Measurements from ENCODE around the gene ZBTB25. TPM values are rescaled to one million over a fixed set of nuclear protein-coding genes. Genes with fewer than 3 reads are reported as not detected.
A peak's percentile ranks its signal among the peaks of the same experiment; 100 is the strongest.

Gene ZBTB25, protein sequence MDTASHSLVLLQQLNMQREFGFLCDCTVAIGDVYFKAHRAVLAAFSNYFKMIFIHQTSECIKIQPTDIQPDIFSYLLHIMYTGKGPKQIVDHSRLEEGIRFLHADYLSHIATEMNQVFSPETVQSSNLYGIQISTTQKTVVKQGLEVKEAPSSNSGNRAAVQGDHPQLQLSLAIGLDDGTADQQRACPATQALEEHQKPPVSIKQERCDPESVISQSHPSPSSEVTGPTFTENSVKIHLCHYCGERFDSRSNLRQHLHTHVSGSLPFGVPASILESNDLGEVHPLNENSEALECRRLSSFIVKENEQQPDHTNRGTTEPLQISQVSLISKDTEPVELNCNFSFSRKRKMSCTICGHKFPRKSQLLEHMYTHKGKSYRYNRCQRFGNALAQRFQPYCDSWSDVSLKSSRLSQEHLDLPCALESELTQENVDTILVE
- total RNA-seq (2014; rRNA removed; shearing (Covaris generic)) (16.1 and 18.4 TPM in 2 replicates), total RNA-seq (2022) (35.4 and 37.1 TPM in 2 replicates), Bru-seq, nascent RNA (percentile 80 among the genes with signal in this experiment), BruChase-seq, experiment 1, labeled RNA remaining after a 6-hour chase (percentile 81 among the genes with signal in this experiment), BruChase-seq, experiment 2, labeled RNA remaining after a 2-hour chase (percentile 87 among the genes with signal in this experiment)
- long read RNA-seq, full-length matches to known transcripts: 2 of 21 reads
- long read RNA-seq, partial matches to known transcripts: 0 of 21 reads
- long read RNA-seq, other reads (novel, unspliced or antisense): 19 of 21 reads

DNA sequence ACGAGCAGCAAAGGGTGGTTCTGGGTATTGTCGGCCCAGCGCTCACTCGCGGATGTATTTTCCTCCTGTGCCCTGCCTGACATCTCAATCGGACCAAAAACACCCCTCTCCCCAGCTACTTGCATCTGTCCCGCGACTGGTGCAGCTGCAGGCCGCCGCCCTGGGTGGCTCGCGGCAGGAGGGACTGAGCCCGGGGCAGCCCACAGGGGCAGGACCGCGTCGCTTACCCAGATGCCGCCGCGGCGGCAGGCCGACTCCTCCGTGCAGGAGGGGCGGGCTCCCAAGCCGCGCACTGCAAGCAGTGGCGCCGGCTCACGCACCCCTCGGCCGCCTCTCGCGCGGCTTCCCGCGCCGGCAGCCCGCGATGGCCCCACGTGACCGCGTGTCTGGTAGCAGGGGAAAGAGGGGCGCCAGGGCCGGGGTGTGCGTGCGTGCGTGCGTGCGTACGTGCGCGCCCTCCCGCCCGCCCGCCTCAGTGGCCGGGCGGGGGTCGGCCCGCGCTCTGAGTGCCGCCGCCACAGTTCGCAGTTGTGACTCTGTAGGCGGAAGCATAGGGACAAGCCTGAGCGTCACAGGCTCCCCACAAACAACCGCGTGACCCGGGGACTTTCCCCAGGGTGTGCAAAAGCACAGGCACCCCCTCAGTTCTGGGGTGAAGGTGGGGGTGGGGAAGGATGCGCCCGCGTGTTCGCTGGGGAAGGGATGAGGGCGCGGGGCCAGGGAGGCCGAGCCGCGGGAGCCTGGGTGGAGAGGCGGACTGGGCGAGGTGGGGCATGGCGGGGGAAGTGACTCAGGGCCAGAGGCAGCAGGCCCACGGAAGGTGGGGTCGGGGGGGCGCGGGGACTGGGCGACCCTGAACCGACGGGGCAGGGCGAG is at the start of gene ZBTB25:
ZBTB25 (minus strand) TSS at position 405 of the 876 bp plus-strand sequence. CDS start 13,305 bp downstream, outside the sequence.
- Histone ChIP-seq H2AFZ (ENCODE audit: low read length) (peak within 1 kb of the TSS; percentile 67), H3K27ac (ENCODE audit: low read depth, low read length, poor library complexity, severe bottlenecking) (peak within 1 kb of the TSS; percentile 96), H3K4me2 (ENCODE audit: low read length) (peak within 1 kb of the TSS; percentile 99), H4K20me1 (ENCODE audit: insufficient read depth, low read length) (peaks cover 33% of the 10 kb centered on the region), H3K4me1 (ENCODE audit: insufficient read depth, low read length, poor library complexity, severe bottlenecking) (peaks cover 55% of the 10 kb centered on the region), H3K79me2 (ENCODE audit: insufficient read depth, low read depth, low read length) (peaks cover 81% of the 10 kb centered on the region), H3K36me3 (ENCODE audit: insufficient read depth, low read length) (peaks cover 15% of the 10 kb centered on the region), H3K9me2 (ENCODE audit: insufficient read depth, low read length) (no peaks in the 10 kb centered on the region), H3K4me3 (ENCODE audit: low read depth, low read length, poor library complexity, severe bottlenecking) (peak within 1 kb of the TSS; percentile 87), H3K9me3 (ENCODE audit: low read length) (no peaks in the 10 kb centered on the region)
- no peak for TF ChIP-seq EZH2phosphoT487 (IDR thresholded peaks at IDR 0.05; ENCODE audit: borderline replicate concordance, low read depth, low read length)
- TF ChIP-seq, protein P1, sequence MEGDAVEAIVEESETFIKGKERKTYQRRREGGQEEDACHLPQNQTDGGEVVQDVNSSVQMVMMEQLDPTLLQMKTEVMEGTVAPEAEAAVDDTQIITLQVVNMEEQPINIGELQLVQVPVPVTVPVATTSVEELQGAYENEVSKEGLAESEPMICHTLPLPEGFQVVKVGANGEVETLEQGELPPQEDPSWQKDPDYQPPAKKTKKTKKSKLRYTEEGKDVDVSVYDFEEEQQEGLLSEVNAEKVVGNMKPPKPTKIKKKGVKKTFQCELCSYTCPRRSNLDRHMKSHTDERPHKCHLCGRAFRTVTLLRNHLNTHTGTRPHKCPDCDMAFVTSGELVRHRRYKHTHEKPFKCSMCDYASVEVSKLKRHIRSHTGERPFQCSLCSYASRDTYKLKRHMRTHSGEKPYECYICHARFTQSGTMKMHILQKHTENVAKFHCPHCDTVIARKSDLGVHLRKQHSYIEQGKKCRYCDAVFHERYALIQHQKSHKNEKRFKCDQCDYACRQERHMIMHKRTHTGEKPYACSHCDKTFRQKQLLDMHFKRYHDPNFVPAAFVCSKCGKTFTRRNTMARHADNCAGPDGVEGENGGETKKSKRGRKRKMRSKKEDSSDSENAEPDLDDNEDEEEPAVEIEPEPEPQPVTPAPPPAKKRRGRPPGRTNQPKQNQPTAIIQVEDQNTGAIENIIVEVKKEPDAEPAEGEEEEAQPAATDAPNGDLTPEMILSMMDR (conservative IDR thresholded peaks at IDR 0.05; ENCODE audit: low read length): no peak
- intact Hi-C loops (cut with micrococcal nuclease; ENCODE audit: unreplicated experiment): loop anchor here (2.0 to 10.0 kb wide), 5 partner anchors 115 to 779 kb away; partner anchors contain the start of genes MTHFD1, SGPP1 and SYNE2
- ChIA-PET POLR2A (interaction anchor here (0.6 to 2.0 kb wide), 11 partner anchors 8 to 868 kb away, joined by 3 to 12 read pairs (median 3); partner anchors contain the start of gene MTHFD1), CTCF (ENCODE audit: unreplicated experiment) (interaction anchor here (0.7 to 1.1 kb wide), 2 partner anchors 12 to 486 kb away, joined by 3 to 4 read pairs; no protein-coding TSS in a partner anchor)
- DNase-seq (ENCODE audit: low spot score): peak; percentile 92
- BruUV-seq (replicated peaks): no TSS peak

DNA sequence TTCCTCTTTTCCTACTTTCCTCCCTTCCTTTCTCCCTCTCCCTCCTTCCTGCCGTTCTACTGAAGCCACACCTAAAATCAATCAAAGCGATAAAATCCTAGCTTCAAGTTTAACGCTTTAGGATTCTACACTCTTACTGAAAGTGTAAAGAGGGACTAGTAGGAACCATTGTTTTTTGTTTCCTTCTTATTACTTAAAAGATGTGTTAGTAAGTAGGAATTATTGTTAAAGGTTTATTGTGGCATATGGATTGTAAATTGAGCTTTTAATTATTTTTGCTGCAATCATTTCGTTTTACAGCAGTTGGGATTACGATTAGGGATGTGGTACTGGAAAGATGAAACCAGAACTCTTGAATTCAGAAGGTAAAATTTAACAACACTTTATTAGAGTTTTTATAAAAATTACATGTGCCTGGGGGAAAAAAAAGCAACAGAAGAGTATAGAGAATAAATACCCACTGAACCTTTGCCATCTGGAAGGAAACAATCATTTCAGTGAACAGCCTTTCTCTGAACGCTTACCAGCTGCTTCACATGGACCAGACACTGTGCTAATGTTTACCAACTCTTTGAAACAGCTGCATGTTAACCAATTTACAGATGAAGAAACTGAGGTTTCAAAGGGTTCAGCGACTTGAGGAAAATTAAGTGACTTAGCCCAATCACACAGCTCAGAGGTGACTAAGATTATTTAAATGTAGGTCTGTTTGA is 47.1 kb upstream of the ZBTB25 start:
- intact Hi-C loops (cut with micrococcal nuclease; ENCODE audit: unreplicated experiment): no loop called here
- Histone ChIP-seq H4K20me1 (ENCODE audit: insufficient read depth, low read length) (no peaks in the 10 kb centered on the region), H3K4me1 (ENCODE audit: insufficient read depth, low read length, poor library complexity, severe bottlenecking) (no peaks in the 10 kb centered on the region), H3K79me2 (ENCODE audit: insufficient read depth, low read depth, low read length) (no peaks in the 10 kb centered on the region), H3K27ac (ENCODE audit: low read depth, low read length, poor library complexity, severe bottlenecking) (no peak overlapping the region), H3K4me2 (ENCODE audit: low read length) (no peak overlapping the region), H3K9me3 (ENCODE audit: low read length) (no peaks in the 10 kb centered on the region), H2AFZ (ENCODE audit: low read length) (no peak overlapping the region), H3K4me3 (ENCODE audit: low read depth, low read length, poor library complexity, severe bottlenecking) (no peak overlapping the region), H3K9me2 (ENCODE audit: insufficient read depth, low read length) (no peaks in the 10 kb centered on the region), H3K36me3 (ENCODE audit: insufficient read depth, low read length) (no peaks in the 10 kb centered on the region)
- no peak for DNase-seq (ENCODE audit: low spot score)
- CTCF ChIA-PET (ENCODE audit: unreplicated experiment): no interaction called here
- POLR2A ChIA-PET: interaction anchor here (1.0 kb wide), 1 partner anchor 10 kb away, joined by 5 read pairs; no protein-coding TSS in a partner anchor
- no TSS peak for BruUV-seq (replicated peaks)
- TF ChIP-seq EZH2phosphoT487 (IDR thresholded peaks at IDR 0.05; ENCODE audit: borderline replicate concordance, low read depth, low read length): no peak
- TF ChIP-seq, protein P1 (conservative IDR thresholded peaks at IDR 0.05; ENCODE audit: low read length): no peak

Data from OCI-LY7 (cell line).